NCI-H345 treated with DMSO at 0.1 percent for 48 hours (cell line): ENCODE measurements around the gene CFAP161.
A peak's percentile ranks its signal among the peaks of the same experiment; 100 is the strongest.
"Not testable (repeated sequence)": the region's sequence is repeated elsewhere in the genome, so short reads cannot be mapped to it uniquely, and the experiment has no call there.

Experiments
- DNase-seq: peaks from one replicate; lab custom pipeline; 2025; ENCODE audit not compliant: unreplicated experiment; lab: John Stamatoyannopoulos, UW

The CFAP161 gene

DNA sequence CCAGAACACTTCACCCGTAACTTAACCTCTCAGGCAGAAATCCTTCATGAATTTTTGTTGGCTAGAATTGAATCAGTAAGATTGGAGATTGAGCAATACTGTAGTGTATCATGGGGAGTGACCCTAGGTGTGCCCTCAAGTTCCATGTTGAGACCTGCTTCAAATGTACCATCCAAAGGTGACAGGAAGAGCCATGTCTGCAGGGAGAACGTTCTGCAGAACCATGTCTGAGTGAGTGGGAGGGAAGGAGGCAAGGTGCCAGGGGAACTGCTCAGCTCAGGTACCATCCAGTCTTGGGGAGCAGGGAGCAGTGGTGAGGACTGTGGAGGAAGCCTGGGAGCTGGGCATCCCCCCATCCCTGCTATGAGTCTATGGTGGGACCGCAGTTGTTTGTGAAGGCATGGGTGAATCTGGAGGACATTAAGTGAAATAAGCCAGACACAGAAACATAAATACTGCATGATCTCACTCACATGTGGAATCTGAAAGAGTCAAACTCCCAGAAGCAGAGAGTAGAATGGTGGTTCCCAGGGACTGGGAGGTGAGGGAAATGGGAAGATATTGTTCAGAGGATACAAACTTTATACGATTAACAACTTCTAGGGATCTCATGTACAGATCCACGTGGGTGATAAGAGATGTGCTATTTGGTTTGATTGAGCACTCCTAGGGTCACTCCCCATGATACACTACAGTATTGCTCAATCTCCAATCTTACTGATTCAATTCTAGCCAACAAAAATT lies 23.3 kb downstream of the CFAP161 start:
- DNase-seq: no peak

DNA sequence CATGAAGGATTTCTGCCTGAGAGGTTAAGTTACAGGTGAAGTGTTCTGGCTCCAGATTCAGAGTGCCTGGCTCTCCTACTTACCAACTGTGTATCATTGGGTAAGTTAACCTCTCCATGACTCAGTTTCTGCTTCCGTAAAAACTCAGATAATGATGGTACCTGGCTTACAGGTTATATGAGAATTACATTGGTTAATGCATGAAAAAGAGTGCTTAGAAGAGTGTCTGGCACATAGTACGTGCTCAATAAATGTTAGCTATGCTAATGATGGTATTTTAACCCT lies 23.8 kb downstream of the CFAP161 start:
- no peak for DNase-seq

DNA sequence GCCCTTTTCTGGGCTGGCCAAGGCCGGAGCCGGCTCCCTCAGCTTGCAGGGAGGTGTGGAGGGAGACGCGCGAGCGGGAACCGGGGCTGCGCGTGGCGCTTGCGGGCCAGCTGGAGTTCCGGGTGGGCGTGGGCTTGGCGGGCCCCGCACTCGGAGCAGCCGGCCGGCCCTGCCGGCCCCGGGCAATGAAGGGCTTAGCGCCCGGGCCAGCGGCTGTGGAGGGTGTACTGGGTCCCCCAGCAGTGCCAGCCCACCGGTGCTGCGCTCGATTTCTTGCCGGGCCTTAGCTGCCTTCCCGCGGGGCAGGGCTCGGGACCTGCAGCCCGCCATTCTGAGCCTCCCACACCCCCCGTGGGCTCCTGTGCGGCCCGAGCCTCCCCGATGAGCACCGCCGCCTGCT lies 24.5 kb downstream of the CFAP161 start:
- not testable (repeated sequence) for DNase-seq

DNA sequence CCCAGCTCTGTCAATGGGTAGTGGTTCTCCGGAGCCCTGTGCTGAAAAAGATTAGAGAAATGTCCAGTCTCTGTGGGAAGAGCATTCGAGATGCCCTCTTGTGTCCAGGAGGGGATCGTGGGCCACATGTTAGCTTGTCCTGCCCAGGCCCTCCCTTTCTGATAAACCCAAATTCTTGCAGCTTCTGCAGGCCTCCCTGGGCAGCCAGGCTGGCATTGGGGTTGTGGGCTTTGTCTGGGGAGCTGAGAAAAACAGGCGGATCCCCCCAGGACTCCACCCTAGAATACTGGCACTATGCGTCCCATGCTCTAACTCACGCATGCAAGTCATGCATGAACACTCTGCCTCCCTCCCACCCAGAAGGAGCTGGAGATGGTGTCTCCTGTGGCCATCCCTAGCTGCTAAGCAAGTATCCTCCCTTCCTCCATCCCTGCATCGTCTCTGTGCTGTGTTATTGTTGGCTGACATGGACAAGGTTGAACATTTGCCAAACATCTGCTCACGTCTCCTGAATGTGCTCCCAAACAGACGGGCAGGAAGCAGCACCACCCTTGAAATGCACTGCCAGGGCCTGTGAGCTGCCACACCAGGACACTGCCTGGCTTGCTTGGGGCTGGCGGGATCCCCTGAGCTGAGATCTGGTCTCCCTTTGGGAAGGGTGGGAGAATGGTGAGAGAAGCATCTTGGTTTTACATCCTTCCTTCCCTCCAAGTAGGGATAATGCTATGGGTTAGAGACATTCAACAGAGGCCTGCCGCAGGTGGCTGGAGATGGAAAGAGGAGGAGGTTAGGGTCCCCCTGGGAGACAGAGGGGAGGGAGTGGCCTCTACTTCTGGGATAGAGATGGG lies 26.5 kb downstream of the CFAP161 start:
- DNase-seq: peak; percentile 34

DNA sequence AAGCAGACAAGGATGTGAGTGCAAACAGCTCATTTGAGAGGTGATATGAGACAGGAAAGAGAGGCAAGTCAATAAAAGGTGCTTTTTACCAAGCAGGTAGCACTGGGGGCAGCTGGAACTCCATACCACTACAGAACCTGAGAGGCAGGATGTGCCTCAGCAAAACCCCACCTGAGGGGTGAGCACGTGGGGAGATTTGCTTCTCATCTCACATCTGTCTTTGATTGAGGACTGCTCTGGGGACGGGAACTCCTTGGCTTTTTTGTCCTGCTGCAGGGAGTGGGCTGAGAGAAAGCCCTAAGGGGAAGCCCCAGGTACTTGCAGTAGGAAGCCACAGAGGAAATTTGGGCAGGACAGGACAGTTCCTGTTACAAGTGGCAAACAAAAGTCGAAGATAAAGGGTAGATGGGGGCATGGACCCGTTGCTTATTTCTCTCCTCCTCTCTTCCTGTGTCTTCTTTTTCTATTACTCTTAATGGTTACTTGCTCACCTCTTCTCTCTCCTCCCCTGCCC lies 27.1 kb downstream of the CFAP161 start:
- DNase-seq: no peak

DNA sequence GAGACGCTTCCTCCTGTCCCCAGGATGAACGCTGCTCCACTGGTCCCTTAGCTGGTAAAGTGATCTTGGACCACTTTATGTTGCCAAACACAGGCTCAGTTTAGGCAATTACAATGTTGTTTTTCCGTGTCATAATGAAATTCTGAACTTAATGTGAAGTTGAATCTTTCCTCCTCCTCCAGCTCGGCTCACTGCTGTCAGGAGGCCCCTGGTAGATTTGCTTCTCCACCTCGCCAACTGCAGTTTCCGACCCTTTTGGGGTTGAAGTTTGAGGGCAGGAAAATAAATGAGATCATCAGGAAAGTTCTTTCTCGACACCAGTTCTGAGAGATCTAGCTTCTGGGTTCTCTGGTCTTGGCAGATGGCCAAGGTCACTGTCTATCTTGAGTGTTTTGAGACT lies 27.8 kb downstream of the CFAP161 start:
- no peak for DNase-seq

DNA sequence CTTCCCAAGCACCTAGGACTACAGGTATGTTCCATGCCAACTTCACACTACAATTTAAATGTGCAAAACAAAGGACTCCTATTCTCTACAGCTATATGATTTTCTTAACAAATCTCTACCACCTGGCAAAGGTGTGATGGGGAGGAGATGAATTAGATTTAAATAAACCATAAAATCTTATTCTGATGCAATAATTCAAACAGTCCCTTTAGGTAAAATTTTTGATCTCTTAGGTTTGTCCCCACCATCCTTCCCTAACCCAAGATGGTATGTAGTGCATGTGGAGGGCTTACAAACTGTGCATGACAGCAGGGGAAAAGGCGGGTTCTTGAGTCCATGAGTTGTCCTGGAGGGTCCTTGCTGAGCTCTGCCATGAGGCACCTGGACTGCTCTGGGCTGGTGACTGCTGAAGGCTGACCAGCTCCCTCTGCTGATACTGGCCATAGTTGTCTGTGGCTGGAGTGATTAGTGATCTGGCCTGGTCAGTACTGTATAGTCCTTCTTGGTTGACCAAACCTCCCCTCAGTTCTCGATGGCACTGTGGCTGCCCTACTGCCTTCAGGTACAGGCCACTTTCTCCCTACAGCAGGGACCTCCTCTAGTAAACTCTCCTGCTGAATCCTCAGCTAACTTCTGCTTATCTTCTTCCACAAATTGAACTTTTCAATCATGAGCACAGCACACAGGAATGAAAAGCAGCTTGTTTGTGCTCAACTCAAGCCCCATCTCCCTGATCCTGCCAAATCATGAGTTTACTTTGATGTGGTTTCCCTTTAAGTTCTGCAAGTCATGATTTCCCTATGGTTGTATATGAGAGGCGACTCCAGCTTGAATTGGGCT lies 30.1 kb downstream of the CFAP161 start:
- no peak for DNase-seq

DNA sequence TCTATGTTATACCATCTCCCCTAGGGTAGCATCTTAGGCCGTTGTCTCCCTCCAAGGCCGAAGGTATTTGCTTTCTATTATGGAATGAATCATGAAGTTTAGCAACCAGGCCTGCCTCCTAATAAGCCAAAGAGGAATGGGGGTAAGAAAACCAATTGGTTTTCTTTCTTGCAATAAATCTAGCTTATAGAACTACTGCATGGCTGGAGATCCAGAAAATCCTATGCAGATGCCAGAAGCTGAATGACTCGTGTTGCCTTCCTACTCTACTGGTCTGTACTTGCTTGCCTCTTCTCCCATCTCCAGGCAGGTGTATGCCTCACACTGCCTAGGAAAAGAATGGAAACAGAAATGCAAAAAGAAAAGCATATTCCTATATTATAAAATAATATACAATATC lies 31.5 kb downstream of the CFAP161 start:
- no peak for DNase-seq

DNA sequence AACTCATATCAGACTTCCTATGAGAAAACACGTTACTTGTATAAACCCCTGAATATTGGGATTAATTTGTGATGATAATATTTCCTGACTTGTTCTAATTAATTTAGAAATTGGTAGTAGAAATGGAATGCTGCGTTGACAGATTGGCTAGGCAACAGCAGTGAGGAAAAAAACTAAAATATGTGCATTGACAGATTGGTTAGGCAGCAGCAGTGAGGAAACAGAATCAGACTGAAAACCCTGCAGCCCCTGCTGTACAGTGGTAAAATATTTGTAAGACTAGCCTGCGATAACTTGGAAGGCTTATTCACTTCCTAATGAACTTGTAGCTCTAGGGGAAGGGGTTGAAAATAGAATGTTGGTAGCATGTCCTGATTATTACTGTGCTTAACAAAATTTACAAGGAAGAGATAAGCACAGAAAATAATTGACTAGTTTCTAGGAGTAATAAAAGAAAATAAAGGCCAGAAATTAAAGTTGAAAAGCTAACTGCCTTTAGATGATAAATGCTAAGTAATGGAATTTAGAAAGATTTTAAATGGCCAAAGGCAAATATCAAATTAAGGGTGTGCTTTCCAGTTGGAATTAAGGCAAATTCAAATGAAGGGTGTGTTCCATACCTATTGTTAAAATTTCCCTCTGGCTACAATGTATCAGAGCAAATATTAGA lies 32.7 kb downstream of the CFAP161 start:
- DNase-seq: no peak

DNA sequence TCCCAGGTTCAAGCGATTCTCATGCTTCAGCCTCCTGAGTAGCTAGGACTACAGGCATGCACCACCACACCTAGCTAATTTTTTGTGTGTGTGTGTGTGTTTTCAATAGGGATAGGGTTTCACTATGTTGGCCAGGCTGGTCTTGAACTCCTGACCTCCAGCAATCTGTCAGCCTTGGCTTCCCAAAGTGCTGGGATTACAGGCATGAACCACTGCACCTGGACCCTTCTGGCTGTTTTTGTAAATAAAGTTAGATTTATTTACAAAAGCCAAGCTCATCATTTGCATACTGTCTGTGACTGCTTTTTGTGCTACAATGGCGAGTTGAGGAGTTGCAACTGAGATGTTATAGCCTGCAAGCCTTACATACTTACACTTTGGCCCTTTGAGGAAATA lies 34.1 kb downstream of the CFAP161 start:
- no peak for DNase-seq

DNA sequence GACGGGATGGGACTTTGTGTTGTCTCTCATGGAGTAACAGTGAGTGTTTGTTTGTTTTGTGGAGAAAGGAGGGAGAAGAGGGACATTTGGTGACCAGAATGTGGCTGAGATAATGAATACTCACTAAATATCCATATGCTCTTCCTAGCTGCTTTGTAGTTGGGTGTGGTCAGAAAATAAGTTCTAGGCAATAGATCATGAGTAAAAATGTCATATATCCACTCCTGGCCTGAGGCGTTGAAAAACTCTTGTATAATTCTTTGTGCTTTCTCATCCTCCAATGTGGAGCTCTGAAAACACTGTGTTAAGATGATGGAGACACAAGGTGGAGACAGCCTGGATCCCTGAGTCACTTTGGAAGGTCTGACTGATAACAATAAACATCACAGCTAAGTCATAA lies 34.6 kb downstream of the CFAP161 start:
- no peak for DNase-seq

DNA sequence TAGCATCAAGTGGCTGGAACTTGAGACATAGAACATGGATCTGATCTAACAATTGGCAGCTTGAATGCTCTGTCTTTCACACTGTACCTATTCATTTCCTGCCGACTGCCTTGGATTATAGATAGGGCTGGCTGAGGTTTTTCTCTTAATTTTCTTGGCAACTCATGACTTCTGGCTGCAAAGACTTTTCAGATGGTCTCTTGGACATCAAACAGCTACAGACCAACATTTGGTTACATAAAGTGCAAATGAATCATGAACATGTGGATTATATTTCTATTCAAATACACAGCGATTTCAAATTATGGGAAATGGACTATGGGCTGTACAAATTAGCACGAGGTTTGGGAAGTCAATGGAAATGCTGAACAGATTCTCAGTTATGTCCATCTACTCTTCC lies 36.4 kb downstream of the CFAP161 start:
- DNase-seq: no peak

DNA sequence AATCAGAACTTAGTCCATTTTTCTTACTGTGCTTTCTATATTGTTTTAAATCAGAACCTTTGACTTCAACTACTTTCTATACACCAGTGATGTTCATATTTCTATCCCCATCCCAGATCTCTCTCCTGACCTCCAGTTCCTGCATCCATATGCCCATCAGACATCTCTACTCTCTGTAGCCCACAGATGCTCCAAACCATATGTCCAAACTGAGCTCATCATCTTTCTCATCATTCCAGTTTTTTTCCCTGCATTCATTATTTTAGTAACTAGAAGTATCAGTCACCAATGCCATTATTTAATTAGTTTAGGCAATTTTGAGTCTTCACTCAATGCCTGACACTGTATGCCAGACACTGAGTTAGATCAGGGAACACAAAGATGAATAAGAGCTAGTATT lies 37.2 kb downstream of the CFAP161 start:
- DNase-seq: no peak

DNA sequence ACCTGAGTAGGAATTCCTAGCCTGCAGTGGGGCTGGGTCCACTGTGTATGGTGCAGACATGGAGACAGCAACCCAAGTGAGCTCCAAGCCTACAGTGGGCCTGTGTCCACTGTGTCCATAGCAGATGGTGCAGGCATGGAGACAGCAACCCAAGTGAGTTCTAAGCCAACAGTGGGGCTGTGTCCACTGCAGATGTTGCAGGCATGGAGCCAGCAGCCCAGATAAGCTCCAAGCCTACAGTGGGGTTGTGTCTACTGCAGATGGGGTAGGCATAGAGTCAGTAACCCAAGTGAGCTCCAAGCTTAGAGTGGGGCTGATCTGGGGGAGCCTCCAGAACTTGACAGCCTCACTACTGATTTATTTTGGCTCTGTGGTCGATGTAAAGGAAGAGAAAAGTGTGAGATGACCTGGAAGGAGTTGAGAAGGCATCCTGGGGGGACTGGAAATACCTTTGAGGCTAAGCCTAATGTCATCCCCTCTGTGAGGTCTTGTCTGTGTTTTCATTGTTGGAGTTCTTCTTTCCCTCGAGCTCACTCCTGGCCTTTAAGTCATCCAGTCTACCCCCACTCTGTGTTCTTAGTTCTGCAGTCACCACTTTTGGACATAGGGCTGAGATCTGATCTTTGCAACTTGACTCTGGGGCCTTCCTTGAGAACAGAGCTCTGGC lies 40.2 kb downstream of the CFAP161 start:
- DNase-seq: no peak

DNA sequence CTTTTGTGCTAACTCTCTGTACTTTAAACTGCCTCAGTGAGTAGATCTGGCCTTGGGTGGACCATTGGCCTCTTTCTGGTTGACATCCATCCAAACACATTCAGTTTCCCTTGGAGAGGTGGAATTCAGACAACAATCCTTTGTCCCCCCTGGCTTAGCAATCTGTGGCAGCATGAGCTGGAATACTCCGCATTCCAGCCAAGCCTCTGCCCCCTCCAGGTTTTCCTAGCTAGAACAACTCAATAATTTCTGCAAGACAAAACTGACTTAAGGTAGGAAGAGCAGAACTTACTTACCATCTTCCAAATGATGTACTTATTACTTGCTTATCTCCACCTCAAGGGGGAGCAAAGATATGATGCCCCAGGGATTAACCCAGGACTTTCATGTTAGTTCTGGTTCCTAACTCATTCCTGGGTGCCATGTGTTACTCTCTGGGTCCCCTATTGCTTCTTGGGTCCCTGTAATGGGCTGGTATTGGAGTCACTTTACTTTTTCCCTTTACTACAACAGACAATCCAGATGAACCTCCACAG lies 40.8 kb downstream of the CFAP161 start:
- DNase-seq: no peak

DNA sequence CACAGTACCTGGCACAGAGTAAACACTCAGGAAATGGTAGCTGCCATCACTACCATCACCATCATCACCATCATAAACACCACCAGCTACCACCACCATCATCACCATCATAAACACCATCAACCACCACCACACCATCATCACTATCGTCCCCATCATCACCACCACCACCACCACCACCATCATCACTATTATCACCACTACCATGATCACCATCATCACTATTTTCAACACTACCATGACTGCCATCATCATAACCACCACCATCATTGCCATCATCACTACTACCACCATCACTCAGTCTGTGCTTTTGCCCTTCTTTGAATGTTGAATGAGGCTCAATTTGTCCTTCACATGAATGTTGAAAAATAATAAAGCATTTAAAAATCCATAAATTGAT lies 41.4 kb downstream of the CFAP161 start:
- no peak for DNase-seq

DNA sequence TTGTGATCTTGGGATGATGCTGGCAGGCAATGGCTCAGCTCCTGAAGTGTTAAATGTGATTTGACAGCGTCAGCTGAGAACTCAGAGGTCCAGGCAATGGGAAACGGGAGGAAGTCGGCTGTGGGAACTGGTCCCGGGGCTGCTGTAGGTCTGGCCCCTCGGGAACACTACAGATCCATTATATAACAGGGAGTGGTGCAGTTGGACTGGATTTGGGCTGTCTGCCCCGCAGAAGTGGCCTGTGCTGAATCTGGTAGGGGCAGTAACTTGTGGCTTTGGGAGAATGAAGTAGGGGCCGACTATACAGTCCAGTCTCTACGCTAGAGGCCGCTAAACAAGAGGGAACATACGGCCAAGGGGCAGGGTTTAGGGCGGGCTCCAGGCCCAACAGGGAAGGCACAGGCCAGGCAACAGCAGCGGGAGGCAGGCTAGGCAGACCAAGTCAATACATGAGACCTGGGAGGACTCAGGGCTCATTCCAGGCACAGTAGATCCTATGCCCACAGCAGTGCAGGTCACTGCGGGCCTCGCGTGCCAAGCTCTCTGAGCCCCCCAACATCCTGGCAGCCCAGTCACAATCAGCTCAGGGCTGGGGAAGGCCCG lies 42.3 kb downstream of the CFAP161 start:
- no peak for DNase-seq

DNA sequence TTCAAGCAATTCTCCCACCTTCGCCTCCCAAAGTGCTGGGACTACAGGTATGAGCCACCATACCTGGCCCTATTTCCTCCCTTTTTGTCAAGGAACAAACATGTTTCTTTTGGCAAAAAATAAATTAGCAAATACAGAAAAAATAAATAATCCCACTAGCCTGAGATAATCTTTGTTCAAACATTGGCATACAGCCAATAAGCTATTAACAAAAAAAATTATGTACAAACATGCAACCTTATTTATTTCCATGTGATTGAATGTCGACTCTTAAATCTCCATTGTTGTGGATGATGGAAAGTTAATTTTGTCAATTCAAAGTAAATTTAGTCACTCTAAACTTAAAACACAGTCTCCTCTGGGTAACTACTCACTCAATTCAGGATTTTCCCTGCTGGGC lies 44.3 kb downstream of the CFAP161 start:
- no peak for DNase-seq

DNA sequence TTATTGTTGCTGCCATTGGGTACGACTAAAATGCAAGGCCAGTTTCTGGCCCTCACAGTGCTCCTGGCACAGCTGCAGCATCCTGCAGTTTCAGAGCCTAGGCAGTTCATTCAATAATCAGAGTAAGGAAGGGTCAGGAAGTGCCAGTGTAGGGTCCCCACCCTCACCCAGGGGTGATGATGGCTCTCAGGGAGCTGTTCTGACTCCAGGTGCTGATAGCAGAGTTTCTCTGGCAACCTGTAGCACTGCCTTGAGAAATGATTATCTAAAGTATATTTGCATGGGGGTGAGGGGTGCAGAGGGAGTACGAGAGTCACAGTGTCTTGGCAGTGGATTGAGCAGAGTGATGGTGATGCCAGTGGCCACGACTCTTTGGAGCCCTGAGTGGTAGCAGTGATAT lies 47.1 kb downstream of the CFAP161 start:
- no peak for DNase-seq
